ENCODE measurements around the gene IGFBP3. TPM values are rescaled to one million over a fixed set of nuclear protein-coding genes. Genes with fewer than 3 reads are reported as not detected.

IGFBP3 gene
- total RNA-seq, 4 donors from 2014 or later: 81.4 to 203 (median 90.2) TPM

DNA sequence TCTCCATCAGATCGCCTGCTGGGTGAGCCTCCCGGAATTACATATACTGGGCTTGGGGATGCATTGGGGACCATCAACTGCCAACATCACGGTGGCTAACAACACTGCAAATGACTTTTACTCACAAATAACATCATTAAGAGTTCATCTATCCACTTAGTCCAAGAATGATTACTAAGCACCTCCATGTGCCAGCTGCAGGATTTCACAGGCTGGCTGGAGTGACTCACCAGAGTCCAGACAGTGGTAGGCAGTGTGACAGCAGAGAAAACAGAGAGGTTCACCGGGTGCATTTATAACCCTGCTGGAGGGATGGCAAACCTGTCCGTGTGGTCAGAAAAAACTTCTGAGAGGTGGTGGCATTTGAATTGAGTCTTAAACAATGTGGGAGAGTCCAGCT, 3.2 kb upstream of the IGFBP3 start:
- H3K27ac ChIP-seq: no peak overlapping the region
- no peaks in the 10 kb centered on the region for H3K36me3 ChIP-seq
- no peaks in the 10 kb centered on the region for H3K9me3 ChIP-seq
- H3K4me3 ChIP-seq: no peak overlapping the region
- peaks cover 29 to 37% (median 30%) of the 10 kb centered on the region in 3 donors for H3K27me3 ChIP-seq
- intact Hi-C loops (cut with DNase I; ENCODE audit: low total_unique reads): loop anchor here (10.0 kb wide), 3 partner anchors 431 to 861 kb away; no protein-coding TSS in a partner anchor
- in situ Hi-C loops (cut with MboI; ENCODE audit: low sequenced_read_pairs in 4 of 4): loop anchor here (5.0 to 10.0 kb wide), 4 partner anchors 431 to 1163 kb away; no protein-coding TSS in a partner anchor
- no peak for ATAC-seq
- no peak for DNase-seq
- peaks cover 7 to 25% of the 10 kb centered on the region in 2 donors for H3K4me1 ChIP-seq
- TF ChIP-seq, protein P1, sequence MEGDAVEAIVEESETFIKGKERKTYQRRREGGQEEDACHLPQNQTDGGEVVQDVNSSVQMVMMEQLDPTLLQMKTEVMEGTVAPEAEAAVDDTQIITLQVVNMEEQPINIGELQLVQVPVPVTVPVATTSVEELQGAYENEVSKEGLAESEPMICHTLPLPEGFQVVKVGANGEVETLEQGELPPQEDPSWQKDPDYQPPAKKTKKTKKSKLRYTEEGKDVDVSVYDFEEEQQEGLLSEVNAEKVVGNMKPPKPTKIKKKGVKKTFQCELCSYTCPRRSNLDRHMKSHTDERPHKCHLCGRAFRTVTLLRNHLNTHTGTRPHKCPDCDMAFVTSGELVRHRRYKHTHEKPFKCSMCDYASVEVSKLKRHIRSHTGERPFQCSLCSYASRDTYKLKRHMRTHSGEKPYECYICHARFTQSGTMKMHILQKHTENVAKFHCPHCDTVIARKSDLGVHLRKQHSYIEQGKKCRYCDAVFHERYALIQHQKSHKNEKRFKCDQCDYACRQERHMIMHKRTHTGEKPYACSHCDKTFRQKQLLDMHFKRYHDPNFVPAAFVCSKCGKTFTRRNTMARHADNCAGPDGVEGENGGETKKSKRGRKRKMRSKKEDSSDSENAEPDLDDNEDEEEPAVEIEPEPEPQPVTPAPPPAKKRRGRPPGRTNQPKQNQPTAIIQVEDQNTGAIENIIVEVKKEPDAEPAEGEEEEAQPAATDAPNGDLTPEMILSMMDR (IDR thresholded peaks at IDR 0.05 in 4 of 5, conservative IDR thresholded peaks at IDR 0.05 in 1 of 5): no peak
- TF ChIP-seq POLR2A (IDR thresholded peaks at IDR 0.05): no peak

DNA sequence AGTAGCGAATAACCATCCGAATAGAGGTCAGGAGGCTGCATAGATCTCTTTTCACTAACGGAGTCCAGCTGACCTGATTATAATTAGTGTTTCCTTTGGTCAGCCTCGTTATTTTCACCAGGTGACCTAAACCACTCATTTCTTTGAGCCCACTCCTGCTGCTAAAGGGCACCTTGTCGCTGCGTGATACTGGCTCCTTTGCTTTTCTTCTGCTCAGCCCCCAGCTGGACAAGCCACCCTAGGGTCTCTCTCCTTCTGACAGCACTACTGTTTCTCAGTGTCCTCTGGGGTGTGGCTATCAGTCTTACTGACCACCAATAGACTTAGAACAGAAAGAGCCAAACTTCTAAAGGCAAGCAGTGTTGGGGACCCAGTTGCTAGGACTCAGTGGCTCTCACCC, 2.7 kb upstream of the IGFBP3 start:
- peaks cover 7 to 25% of the 10 kb centered on the region in 2 donors for H3K4me1 ChIP-seq
- no peaks in the 10 kb centered on the region for H3K36me3 ChIP-seq
- no peak for ATAC-seq
- DNase-seq: no peak
- intact Hi-C loops (cut with DNase I; ENCODE audit: low total_unique reads) (loop anchor here (1.0 to 10.0 kb wide), 6 partner anchors 431 to 1331 kb away; no protein-coding TSS in a partner anchor), in situ Hi-C loops (cut with MboI; ENCODE audit: low sequenced_read_pairs in 4 of 4) (loop anchor here (5.0 to 10.0 kb wide), 4 partner anchors 431 to 1163 kb away; no protein-coding TSS in a partner anchor)
- peaks cover 32 to 41% (median 34%) of the 10 kb centered on the region in 3 donors for H3K27me3 ChIP-seq
- no peak for TF ChIP-seq POLR2A (IDR thresholded peaks at IDR 0.05)
- TF ChIP-seq, protein P1 (IDR thresholded peaks at IDR 0.05 in 4 of 5, conservative IDR thresholded peaks at IDR 0.05 in 1 of 5): no peak
- H3K4me3 ChIP-seq: no peak overlapping the region
- no peaks in the 10 kb centered on the region for H3K9me3 ChIP-seq
- no peak overlapping the region for H3K27ac ChIP-seq

DNA sequence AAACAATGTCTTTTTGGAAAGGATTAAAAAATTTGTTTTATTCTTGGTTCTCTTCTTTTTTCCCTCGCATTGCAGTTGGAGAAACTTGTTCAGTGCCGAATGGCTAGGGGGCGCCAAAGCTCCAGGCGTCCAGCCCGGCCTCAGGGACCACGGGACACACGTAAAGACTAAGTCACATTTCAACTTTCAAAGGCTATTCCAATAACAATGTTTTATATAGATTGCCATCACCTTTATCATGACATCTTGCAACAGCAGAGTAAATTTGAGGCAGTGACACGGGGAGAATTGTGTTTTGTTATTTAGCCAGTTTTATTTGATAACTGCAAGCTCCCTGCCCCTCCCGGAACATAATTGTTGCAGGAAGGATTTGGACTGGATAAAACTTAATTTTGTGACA, 2.2 kb upstream of the IGFBP3 start:
- TF ChIP-seq POLR2A (IDR thresholded peaks at IDR 0.05): no peak
- TF ChIP-seq, protein P1 (IDR thresholded peaks at IDR 0.05 in 4 of 5, conservative IDR thresholded peaks at IDR 0.05 in 1 of 5): peak; percentile 62 to 84 (median 69)
- Histone ChIP-seq H3K4me1 (peaks cover 7 to 25% of the 10 kb centered on the region in 2 donors), H3K36me3 (no peaks in the 10 kb centered on the region), H3K27ac (peak overlapping the region in 3 of 4 donors; percentile 33 to 64 (median 53)), H3K9me3 (no peaks in the 10 kb centered on the region), H3K4me3 (peak overlapping the region in 3 of 4 donors; percentile 30 to 55 (median 34)), H3K27me3 (peaks cover 38 to 47% (median 39%) of the 10 kb centered on the region in 3 donors)
- ATAC-seq (peak in 1 of 2 donors; percentile 54), DNase-seq (peak in 1 of 2 donors; percentile 43)
- intact Hi-C loops (cut with DNase I; ENCODE audit: low total_unique reads) (loop anchor here (1.0 to 10.0 kb wide), 6 partner anchors 432 to 1332 kb away; no protein-coding TSS in a partner anchor), in situ Hi-C loops (cut with MboI; ENCODE audit: low sequenced_read_pairs in 4 of 4) (loop anchor here (5.0 to 10.0 kb wide), 4 partner anchors 432 to 1164 kb away; no protein-coding TSS in a partner anchor)

DNA sequence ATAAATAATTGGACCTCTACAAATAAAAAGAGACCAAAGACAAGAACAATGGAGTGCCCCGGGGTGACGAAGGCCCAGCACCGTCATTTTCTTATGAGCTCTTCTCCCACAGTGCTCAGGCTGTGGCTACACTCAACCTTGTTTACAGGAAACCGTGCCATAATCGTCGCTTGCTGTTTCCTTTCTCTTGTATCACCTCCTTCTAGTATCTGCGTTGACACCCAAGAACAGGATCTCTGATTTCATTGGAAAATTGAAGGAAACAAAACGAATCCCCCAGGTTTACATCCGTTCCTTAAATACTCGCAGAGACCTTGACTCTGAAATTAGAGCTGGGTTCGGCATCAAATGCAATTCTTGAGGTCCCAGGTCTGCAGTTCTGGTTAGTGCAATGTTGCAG, 1.7 kb upstream of the IGFBP3 start:
- Histone ChIP-seq H3K27ac (peak overlapping the region; percentile 8 to 64 (median 43)), H3K27me3 (peaks cover 42 to 50% (median 44%) of the 10 kb centered on the region in 3 donors)
- peak in 1 of 2 donors; percentile 22 for ATAC-seq

More for the DNA sequence above, 1.7 kb upstream of the IGFBP3 start:
- no peaks in the 10 kb centered on the region for H3K36me3 ChIP-seq
- no peaks in the 10 kb centered on the region for H3K9me3 ChIP-seq
- no peak for TF ChIP-seq POLR2A (IDR thresholded peaks at IDR 0.05)
- TF ChIP-seq, protein P1 (IDR thresholded peaks at IDR 0.05 in 4 of 5, conservative IDR thresholded peaks at IDR 0.05 in 1 of 5): no peak
- intact Hi-C loops (cut with DNase I; ENCODE audit: low total_unique reads): loop anchor here (1.0 to 10.0 kb wide), 6 partner anchors 432 to 1332 kb away; no protein-coding TSS in a partner anchor
- H3K4me1 ChIP-seq: peaks cover 7 to 29% of the 10 kb centered on the region in 2 donors
- peak overlapping the region; percentile 30 to 55 (median 44) for H3K4me3 ChIP-seq
- no peak for DNase-seq
- in situ Hi-C loops (cut with MboI; ENCODE audit: low sequenced_read_pairs in 4 of 4): loop anchor here (5.0 to 10.0 kb wide), 4 partner anchors 432 to 1164 kb away; no protein-coding TSS in a partner anchor

Measured in gastrocnemius medialis (tissue), 4 donors.